RWPE2 (cell line): ENCODE data around the gene NEU4.
"Not testable (repeated sequence)": the region's sequence is repeated elsewhere in the genome, so short reads cannot be mapped to it uniquely, and the experiment has no call there.

Experiments used
- ATAC-seq: fragments of 200-7000 bp; cut with Tn5 transposase; 3 replicates; pipeline ENCODE4 v1.9.1; 2021; ENCODE audit warnings: low read depth
- DNase-seq: peaks from one replicate; pipeline ENCODE4 v3.0.0-alpha.2; 2020; ENCODE audit warnings: low spot score
- H3K27ac ChIP-seq: fragments of 450-650 bp; 2 replicates; pipeline ENCODE4 v1.5.1; 2017; ENCODE audit warnings: mild to moderate bottlenecking; ENCODE audit not compliant: poor library complexity, severe bottlenecking
- H3K27me3 ChIP-seq: fragments of 250-450 bp; sonication (Bioruptor Pico); 2 replicates; pipeline ENCODE4 v1.5.1; 2021; ENCODE audit warnings: mild to moderate bottlenecking, moderate library complexity; ENCODE audit not compliant: insufficient read depth, poor library complexity, severe bottlenecking
- H3K36me3 ChIP-seq: fragments of 250-450 bp; sonication (Bioruptor Pico); 2 replicates; pipeline ENCODE4 v1.5.1; 2020; ENCODE audit warnings: low read depth, mild to moderate bottlenecking, moderate library complexity
- H3K4me1 ChIP-seq: fragments of 250-450 bp; sonication (Bioruptor Pico); 2 replicates; pipeline ENCODE4 v1.5.1; 2021; ENCODE audit warnings: mild to moderate bottlenecking, moderate library complexity; ENCODE audit not compliant: insufficient read depth, poor library complexity, severe bottlenecking
- H3K4me3 ChIP-seq: fragments of 250-450 bp; sonication (Bioruptor Pico); 2 replicates; pipeline ENCODE4 v1.5.1; 2021; ENCODE audit warnings: mild to moderate bottlenecking, moderate library complexity; ENCODE audit not compliant: severe bottlenecking
- H3K9me3 ChIP-seq: fragments of 250-450 bp; sonication (Bioruptor Pico); 2 replicates; pipeline ENCODE4 v1.5.1; 2021; ENCODE audit warnings: mild to moderate bottlenecking, moderate library complexity; ENCODE audit not compliant: severe bottlenecking
- CTCF ChIP-seq: fragments of 450-650 bp; IDR thresholded peaks from one replicate; pipeline ENCODE4 v1.5.1; 2017; ENCODE audit warnings: mild to moderate bottlenecking, moderate library complexity; ENCODE audit not compliant: poor library complexity, severe bottlenecking

NEU4 gene

GRCh38 chr2:241814643-241815476, 5.9 kb downstream of the NEU4 start:
- no peaks in the 10 kb centered on the region for H3K27me3 ChIP-seq
- peak; percentile 13; the same call in 1 of the 3 replicates for ATAC-seq
- no peaks in the 10 kb centered on the region for H3K4me1 ChIP-seq
- no peaks in the 10 kb centered on the region for H3K9me3 ChIP-seq
- no peak for DNase-seq
- no peak overlapping the region for H3K27ac ChIP-seq
- no peaks in the 10 kb centered on the region for H3K36me3 ChIP-seq
- H3K4me3 ChIP-seq, result no peak overlapping the region
- no peak for TF ChIP-seq CTCF

DNA sequence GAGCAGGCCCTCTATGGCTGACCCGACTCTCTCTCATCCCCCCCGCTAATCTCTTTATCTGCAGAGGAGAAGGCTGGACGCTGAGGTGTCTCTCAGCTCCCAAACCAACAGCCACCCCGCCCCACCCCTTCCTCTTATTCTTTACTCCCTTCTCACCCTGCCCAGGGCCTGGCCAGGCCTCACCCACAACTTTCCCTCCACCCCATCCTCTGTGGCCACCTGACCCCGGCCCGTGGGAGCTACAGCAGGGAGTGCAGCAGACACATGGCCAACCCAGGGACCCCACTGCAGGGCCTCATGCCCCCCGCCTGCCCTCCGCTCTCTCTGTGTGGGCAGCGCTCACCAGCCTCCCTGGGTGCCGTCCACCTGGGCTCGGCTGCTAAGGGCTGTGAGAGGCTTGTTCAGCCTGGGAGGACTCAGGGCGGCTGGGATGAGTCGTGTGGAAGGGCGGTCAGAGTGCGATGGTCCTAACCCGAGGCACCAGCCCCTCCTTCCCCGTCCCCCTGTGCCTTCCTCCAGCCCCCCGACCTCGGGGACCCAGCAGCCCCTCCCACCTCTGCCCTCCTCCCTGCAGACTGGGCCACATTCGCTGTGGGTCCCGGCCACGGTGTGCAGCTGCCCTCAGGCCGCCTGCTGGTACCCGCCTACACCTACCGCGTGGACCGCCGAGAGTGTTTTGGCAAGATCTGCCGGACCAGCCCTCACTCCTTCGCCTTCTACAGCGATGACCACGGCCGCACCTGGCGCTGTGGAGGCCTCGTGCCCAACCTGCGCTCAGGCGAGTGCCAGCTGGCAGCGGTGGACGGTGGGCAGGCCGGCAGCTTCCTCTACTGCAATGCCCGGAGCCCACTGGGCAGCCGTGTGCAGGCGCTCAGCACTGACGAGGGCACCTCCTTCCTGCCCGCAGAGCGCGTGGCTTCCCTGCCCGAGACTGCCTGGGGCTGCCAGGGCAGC, 6.8 kb downstream of the NEU4 start:
- H3K4me1 ChIP-seq, result no peaks in the 10 kb centered on the region

GRCh38 chr2:241816431-241817121, 7.6 kb downstream of the NEU4 start:
- Histone ChIP-seq H3K4me3 (no peak overlapping the region), H3K27me3 (no peaks in the 10 kb centered on the region), H3K4me1 (no peaks in the 10 kb centered on the region), H3K36me3 (no peaks in the 10 kb centered on the region), H3K9me3 (no peaks in the 10 kb centered on the region), H3K27ac (no peak overlapping the region)
- TF ChIP-seq CTCF, result no peak
- ATAC-seq (no peak), DNase-seq (no peak)

More for the DNA sequence above, 6.8 kb downstream of the NEU4 start:
- no peak for TF ChIP-seq CTCF
- no peak overlapping the region for H3K4me3 ChIP-seq
- H3K9me3 ChIP-seq, result no peaks in the 10 kb centered on the region
- no peak for DNase-seq
- no peak overlapping the region for H3K27ac ChIP-seq
- no peaks in the 10 kb centered on the region for H3K36me3 ChIP-seq
- no peak for ATAC-seq
- no peaks in the 10 kb centered on the region for H3K27me3 ChIP-seq

GRCh38 chr2:241817126-241817820, 8.3 kb downstream of the NEU4 start:
- Histone ChIP-seq H3K4me1 (no peaks in the 10 kb centered on the region), H3K4me3 (no peak overlapping the region), H3K27me3 (no peaks in the 10 kb centered on the region), H3K27ac (no peak overlapping the region), H3K36me3 (no peaks in the 10 kb centered on the region), H3K9me3 (no peaks in the 10 kb centered on the region)
- TF ChIP-seq CTCF, result no peak
- ATAC-seq (no peak), DNase-seq (no peak)

GRCh38 chr2:241817821-241818215, 8.8 kb downstream of the NEU4 start:
- ATAC-seq, H3K4me1 ChIP-seq, H3K9me3 ChIP-seq, DNase-seq, H3K4me3 ChIP-seq, H3K27ac ChIP-seq, H3K27me3 ChIP-seq, H3K36me3 ChIP-seq: not testable (repeated sequence)
